ENCODE data around the gene CCHCR1. TPM values are rescaled to one million over a fixed set of nuclear protein-coding genes. Genes with fewer than 3 reads are reported as not detected.

Gene CCHCR1
- total RNA-seq, 2 donors from 2014 or later: 20.3 to 37.4 TPM

DNA sequence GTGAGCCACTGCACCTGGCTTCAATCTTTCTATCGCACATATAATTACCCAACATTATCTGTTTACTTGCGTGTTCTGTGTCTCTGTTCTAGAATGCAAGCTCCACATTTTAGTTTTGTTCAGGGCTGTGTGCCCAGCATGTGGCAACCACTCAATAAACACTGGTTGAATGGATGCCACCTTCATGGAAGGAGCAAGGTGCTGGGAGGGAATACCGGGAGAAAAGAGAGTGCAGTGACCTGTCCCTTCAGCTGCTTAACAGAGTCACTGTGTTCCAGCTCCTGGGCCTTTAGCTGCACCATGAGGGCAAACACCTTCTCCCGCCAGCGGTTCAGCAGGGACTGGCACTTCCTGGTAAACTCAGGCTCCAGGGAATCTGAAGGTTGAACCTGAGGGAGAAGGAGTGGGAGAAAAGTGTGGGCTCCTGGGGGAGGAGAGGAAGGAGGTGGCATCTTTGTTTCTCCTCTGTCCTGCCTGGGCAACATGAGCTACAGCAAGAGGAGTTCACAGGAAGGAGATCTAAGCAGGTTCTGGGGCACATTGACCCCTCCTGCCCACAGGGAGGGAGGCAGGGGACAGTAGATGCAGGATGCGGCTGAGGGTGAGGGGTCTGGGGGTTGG lies 7.7 kb downstream of the CCHCR1 start:
- intact Hi-C loops (cut with DNase I): no loop called here
- 83% methylated on average over 6 of the region's 6 CpGs for WGBS
- H3K27me3 ChIP-seq (replicated peaks; ENCODE audit: insufficient read depth): no peaks in the 10 kb centered on the region
- no peaks in the 10 kb centered on the region for H3K4me1 ChIP-seq (replicated peaks)
- no peak overlapping the region for H3K27ac ChIP-seq
- H3K36me3 ChIP-seq: no peaks in the 10 kb centered on the region
- H3K4me3 ChIP-seq: no peak overlapping the region
- no peaks in the 10 kb centered on the region for H3K9me3 ChIP-seq
- no peak for DNase-seq (ENCODE audit: low spot score)
- TF ChIP-seq POLR2A (IDR thresholded peaks at IDR 0.05) (no peak), POLR2AphosphoS5 (IDR thresholded peaks at IDR 0.05) (peak; percentile 34)
- TF ChIP-seq, protein P1, sequence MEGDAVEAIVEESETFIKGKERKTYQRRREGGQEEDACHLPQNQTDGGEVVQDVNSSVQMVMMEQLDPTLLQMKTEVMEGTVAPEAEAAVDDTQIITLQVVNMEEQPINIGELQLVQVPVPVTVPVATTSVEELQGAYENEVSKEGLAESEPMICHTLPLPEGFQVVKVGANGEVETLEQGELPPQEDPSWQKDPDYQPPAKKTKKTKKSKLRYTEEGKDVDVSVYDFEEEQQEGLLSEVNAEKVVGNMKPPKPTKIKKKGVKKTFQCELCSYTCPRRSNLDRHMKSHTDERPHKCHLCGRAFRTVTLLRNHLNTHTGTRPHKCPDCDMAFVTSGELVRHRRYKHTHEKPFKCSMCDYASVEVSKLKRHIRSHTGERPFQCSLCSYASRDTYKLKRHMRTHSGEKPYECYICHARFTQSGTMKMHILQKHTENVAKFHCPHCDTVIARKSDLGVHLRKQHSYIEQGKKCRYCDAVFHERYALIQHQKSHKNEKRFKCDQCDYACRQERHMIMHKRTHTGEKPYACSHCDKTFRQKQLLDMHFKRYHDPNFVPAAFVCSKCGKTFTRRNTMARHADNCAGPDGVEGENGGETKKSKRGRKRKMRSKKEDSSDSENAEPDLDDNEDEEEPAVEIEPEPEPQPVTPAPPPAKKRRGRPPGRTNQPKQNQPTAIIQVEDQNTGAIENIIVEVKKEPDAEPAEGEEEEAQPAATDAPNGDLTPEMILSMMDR (IDR thresholded peaks at IDR 0.05): no peak

DNA sequence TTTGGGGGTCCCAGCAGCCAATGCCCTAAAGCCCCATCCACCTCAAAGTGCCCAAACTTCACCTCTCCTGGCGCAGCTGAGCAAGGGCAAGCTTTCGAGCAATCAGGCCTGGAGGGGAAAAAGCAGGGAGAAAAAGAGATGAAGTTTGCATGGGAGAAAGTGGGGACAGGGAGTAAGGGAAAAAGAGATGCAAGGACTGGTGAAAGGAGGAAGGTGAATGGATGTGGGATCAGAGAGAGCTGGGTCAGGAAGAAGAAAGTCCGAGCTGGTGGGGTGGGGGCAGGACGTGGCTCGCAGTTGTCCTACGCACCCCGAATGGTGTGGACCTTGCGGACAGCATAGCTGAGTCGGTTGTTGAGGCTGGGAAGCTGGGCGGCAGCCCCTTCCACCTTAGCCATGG lies 12.2 kb downstream of the CCHCR1 start:
- TF ChIP-seq POLR2AphosphoS5 (IDR thresholded peaks at IDR 0.05) (no peak), POLR2A (IDR thresholded peaks at IDR 0.05) (no peak)
- TF ChIP-seq, protein P1 (IDR thresholded peaks at IDR 0.05): no peak
- Histone ChIP-seq H3K36me3 (no peaks in the 10 kb centered on the region), H3K4me1 (replicated peaks) (no peaks in the 10 kb centered on the region), H3K27me3 (replicated peaks; ENCODE audit: insufficient read depth) (no peaks in the 10 kb centered on the region), H3K27ac (no peak overlapping the region), H3K4me3 (no peak overlapping the region), H3K9me3 (no peaks in the 10 kb centered on the region)
- no peak for DNase-seq (ENCODE audit: low spot score)
- intact Hi-C loops (cut with DNase I): no loop called here
- whole genome bisulfite sequencing: 97% methylated on average over 10 of the region's 10 CpGs

GRCh38 chr6:31144970-31145340 lies 12.6 kb downstream of the CCHCR1 start:
- TF ChIP-seq POLR2AphosphoS5 (IDR thresholded peaks at IDR 0.05): no peak
- TF ChIP-seq POLR2A (IDR thresholded peaks at IDR 0.05): no peak
- TF ChIP-seq, protein P1 (IDR thresholded peaks at IDR 0.05): no peak
- Histone ChIP-seq H3K4me1 (replicated peaks) (no peaks in the 10 kb centered on the region), H3K36me3 (no peaks in the 10 kb centered on the region), H3K4me3 (no peak overlapping the region), H3K9me3 (no peaks in the 10 kb centered on the region), H3K27ac (no peak overlapping the region), H3K27me3 (replicated peaks; ENCODE audit: insufficient read depth) (no peaks in the 10 kb centered on the region)
- WGBS: 87% methylated on average over 11 of the region's 11 CpGs
- no peak for DNase-seq (ENCODE audit: low spot score)
- intact Hi-C loops (cut with DNase I): no loop called here

GRCh38 chr6:31144296-31144969 lies 13.2 kb downstream of the CCHCR1 start:
- TF ChIP-seq, protein P1 (IDR thresholded peaks at IDR 0.05): no peak
- no peak for TF ChIP-seq POLR2A (IDR thresholded peaks at IDR 0.05)
- TF ChIP-seq POLR2AphosphoS5 (IDR thresholded peaks at IDR 0.05): no peak
- intact Hi-C loops (cut with DNase I): no loop called here
- Histone ChIP-seq H3K4me3 (no peak overlapping the region), H3K27ac (no peak overlapping the region), H3K36me3 (no peaks in the 10 kb centered on the region), H3K27me3 (replicated peaks; ENCODE audit: insufficient read depth) (no peaks in the 10 kb centered on the region), H3K4me1 (replicated peaks) (no peaks in the 10 kb centered on the region), H3K9me3 (no peaks in the 10 kb centered on the region)
- DNase-seq (ENCODE audit: low spot score): no peak
- 86% methylated on average over 18 of the region's 18 CpGs for WGBS

- 32% methylated on average over 11 of the region's 11 CpGs for WGBS
- intact Hi-C loops (cut with DNase I): no loop called here
- no peak overlapping the region for H3K27ac ChIP-seq
These were observed 14.5 kb downstream of the CCHCR1 start for GRCh38 chr6:31143148-31143547.

More at GRCh38 chr6:31143148-31143547, 14.5 kb downstream of the CCHCR1 start:
- Histone ChIP-seq H3K27me3 (replicated peaks; ENCODE audit: insufficient read depth) (no peaks in the 10 kb centered on the region), H3K4me1 (replicated peaks) (no peaks in the 10 kb centered on the region), H3K36me3 (no peaks in the 10 kb centered on the region), H3K4me3 (no peak overlapping the region), H3K9me3 (no peaks in the 10 kb centered on the region)
- TF ChIP-seq POLR2AphosphoS5 (IDR thresholded peaks at IDR 0.05): no peak
- TF ChIP-seq, protein P1 (IDR thresholded peaks at IDR 0.05): no peak
- TF ChIP-seq POLR2A (IDR thresholded peaks at IDR 0.05): no peak
- DNase-seq (ENCODE audit: low spot score): no peak

Data from prostate gland (tissue), 2 donors.